Neural cell (in vitro differentiated cells): ENCODE data around the gene UMODL1. TPM values are rescaled to one million over a fixed set of nuclear protein-coding genes. Genes with fewer than 3 reads are reported as not detected.

Experiments used
- H2AFZ ChIP-seq: fragments of 200-600, 300-800 bp; sonication (generic), shearing (Covaris generic); 2 replicates; pipeline ENCODE4 v1.6.0; 2014; ENCODE audit warnings: low read depth, mild to moderate bottlenecking, antibody characterized with exemption, low read length, moderate library complexity
- H3F3A ChIP-seq: fragments of 200-600 bp; shearing (Covaris generic); 2 replicates; pipeline ENCODE4 v1.6.1; 2016; ENCODE audit warnings: mild to moderate bottlenecking, moderate library complexity, mixed read lengths, antibody characterized with exemption, low read length; ENCODE audit not compliant: insufficient read depth, poor library complexity, severe bottlenecking
- H3K27ac ChIP-seq: fragments of 200-600, 300-800 bp; sonication (generic), shearing (Covaris generic); 2 replicates; pipeline ENCODE4 v1.5.1; 2014; ENCODE audit warnings: mild to moderate bottlenecking, low read length, moderate library complexity
- H3K27me3 ChIP-seq: fragments of 300-800, 200-600 bp; sonication (generic), shearing (Covaris generic); 2 replicates; pipeline ENCODE4 v1.6.0; 2014; ENCODE audit warnings: mild to moderate bottlenecking, low read depth, low read length, moderate library complexity; ENCODE audit not compliant: insufficient read depth
- H3K36me3 ChIP-seq: fragments of 300-800, 200-600 bp; sonication (generic), shearing (Covaris generic); 2 replicates; pipeline ENCODE4 v1.5.1; 2014; ENCODE audit warnings: mild to moderate bottlenecking, antibody characterized with exemption, low read length, moderate library complexity; ENCODE audit not compliant: insufficient read depth
- H3K4me2 ChIP-seq: fragments of 300-800, 200-600 bp; sonication (generic), shearing (Covaris generic); 2 replicates; pipeline ENCODE4 v1.6.0; 2014; ENCODE audit warnings: mild to moderate bottlenecking, low read length
- H3K4me3 ChIP-seq: fragments of 300-800, 200-600 bp; sonication (generic), shearing (Covaris generic); 2 replicates; pipeline ENCODE4 v1.5.1; 2014; ENCODE audit warnings: mild to moderate bottlenecking, low read length, moderate library complexity
- H3K79me2 ChIP-seq: fragments of 200-600 bp; shearing (Covaris generic); replicated peaks from 2 replicates; pipeline ENCODE4 v1.6.0; 2014; ENCODE audit warnings: mild to moderate bottlenecking, low read length, moderate library complexity; ENCODE audit not compliant: insufficient read depth
- H3K9ac ChIP-seq: fragments of 300-800, 200-600 bp; sonication (generic), shearing (Covaris generic); 2 replicates; pipeline ENCODE4 v1.6.1; 2016; ENCODE audit warnings: mild to moderate bottlenecking, low read length, mixed read lengths
- H3K9me2 ChIP-seq: fragments of 200-600 bp; shearing (Covaris generic); 2 replicates; pipeline ENCODE4 v1.6.1; 2016; ENCODE audit warnings: mild to moderate bottlenecking, low read length, mixed read lengths; ENCODE audit not compliant: insufficient read depth
- H3K9me3 ChIP-seq: fragments of 200-600, 300-800 bp; sonication (generic), shearing (Covaris generic); 2 replicates; pipeline ENCODE4 v1.6.1; 2016; ENCODE audit warnings: mild to moderate bottlenecking, mixed run types, low read length, moderate library complexity, mixed read lengths
- H4K20me1 ChIP-seq: fragments of 200-600 bp; shearing (Covaris generic); 2 replicates; pipeline ENCODE4 v1.6.1; 2016; ENCODE audit warnings: mild to moderate bottlenecking, mixed run types; ENCODE audit not compliant: insufficient read depth
- EP300 ChIP-seq: fragments of 450-650 bp; conservative IDR thresholded peaks from 2 replicates; pipeline ENCODE4 v1.6.1; 2014; ENCODE audit warnings: antibody characterized with exemption, mild to moderate bottlenecking, moderate library complexity; ENCODE audit not compliant: poor library complexity, severe bottlenecking
- EZH2 ChIP-seq: fragments of 200-600, 300-800 bp; shearing (Covaris generic), sonication (generic); IDR thresholded peaks from 2 replicates; pipeline ENCODE4 v1.6.1; 2014; ENCODE audit warnings: antibody characterized with exemption, low read length, borderline replicate concordance, mild to moderate bottlenecking; ENCODE audit not compliant: insufficient read depth, poor library complexity, severe bottlenecking
- MXI1 ChIP-seq: fragments of 450-650 bp; conservative IDR thresholded peaks from 2 replicates; pipeline ENCODE4 v1.6.1; 2014; ENCODE audit warnings: antibody characterized with exemption, mild to moderate bottlenecking; ENCODE audit not compliant: poor library complexity, severe bottlenecking
- POLR2AphosphoS5 ChIP-seq: IDR thresholded peaks from 2 replicates; pipeline ENCODE4 v1.6.1; 2012
- RAD21 ChIP-seq: fragments of 450-650 bp; conservative IDR thresholded peaks from 2 replicates; pipeline ENCODE4 v1.6.1; 2014; ENCODE audit warnings: antibody characterized with exemption, mild to moderate bottlenecking, moderate library complexity
- REST ChIP-seq: IDR thresholded peaks from 2 replicates; pipeline ENCODE4 v1.6.1; 2012; ENCODE audit warnings: borderline replicate concordance
- SMC3 ChIP-seq: fragments of 450-650 bp; conservative IDR thresholded peaks from 2 replicates; pipeline ENCODE4 v1.6.1; 2014; ENCODE audit warnings: antibody characterized with exemption, mild to moderate bottlenecking, moderate library complexity; ENCODE audit not compliant: poor library complexity
- TAF1 ChIP-seq: IDR thresholded peaks from 2 replicates; pipeline ENCODE4 v1.6.1; 2012; ENCODE audit warnings: low read depth
- polyA plus RNA-seq: library from polyadenylated mRNA; depleted of rRNA; stranded (reverse); fragments of >200 nt; gene quantifications from 2 replicates; pipeline ENCODE4 v1.2.3, GENCODE V29; 2014
- TF ChIP-seq, protein P1 (sequence below): fragments of 450-650 bp; IDR thresholded peaks from 2 replicates; pipeline ENCODE4 v1.5.1; 2014; ENCODE audit warnings: antibody characterized with exemption, mild to moderate bottlenecking, moderate library complexity; ENCODE audit not compliant: poor library complexity, severe bottlenecking

The UMODL1 gene
- polyA plus RNA-seq, 1 donor from 2014 or later = 0.11 TPM

- Histone ChIP-seq H3K4me2 (no peak overlapping the region), H3K27me3 (no peaks in the 10 kb centered on the region), H3K27ac (no peak overlapping the region)
These were observed 31.2 kb upstream of the UMODL1 start for GRCh38 chr21:42039911-42040351.

GRCh38 chr21:42040411-42041180 lies 30.5 kb upstream of the UMODL1 start:
- H3K79me2 ChIP-seq = no peaks in the 10 kb centered on the region
- TF ChIP-seq RAD21 = no peak
- no peak for TF ChIP-seq TAF1
- TF ChIP-seq EZH2 = no peak
- no peak for TF ChIP-seq EP300
- TF ChIP-seq, protein P1, sequence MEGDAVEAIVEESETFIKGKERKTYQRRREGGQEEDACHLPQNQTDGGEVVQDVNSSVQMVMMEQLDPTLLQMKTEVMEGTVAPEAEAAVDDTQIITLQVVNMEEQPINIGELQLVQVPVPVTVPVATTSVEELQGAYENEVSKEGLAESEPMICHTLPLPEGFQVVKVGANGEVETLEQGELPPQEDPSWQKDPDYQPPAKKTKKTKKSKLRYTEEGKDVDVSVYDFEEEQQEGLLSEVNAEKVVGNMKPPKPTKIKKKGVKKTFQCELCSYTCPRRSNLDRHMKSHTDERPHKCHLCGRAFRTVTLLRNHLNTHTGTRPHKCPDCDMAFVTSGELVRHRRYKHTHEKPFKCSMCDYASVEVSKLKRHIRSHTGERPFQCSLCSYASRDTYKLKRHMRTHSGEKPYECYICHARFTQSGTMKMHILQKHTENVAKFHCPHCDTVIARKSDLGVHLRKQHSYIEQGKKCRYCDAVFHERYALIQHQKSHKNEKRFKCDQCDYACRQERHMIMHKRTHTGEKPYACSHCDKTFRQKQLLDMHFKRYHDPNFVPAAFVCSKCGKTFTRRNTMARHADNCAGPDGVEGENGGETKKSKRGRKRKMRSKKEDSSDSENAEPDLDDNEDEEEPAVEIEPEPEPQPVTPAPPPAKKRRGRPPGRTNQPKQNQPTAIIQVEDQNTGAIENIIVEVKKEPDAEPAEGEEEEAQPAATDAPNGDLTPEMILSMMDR = no peak
- no peak for TF ChIP-seq MXI1
- H3K27me3 ChIP-seq = no peaks in the 10 kb centered on the region
- H3K9ac ChIP-seq = no peak overlapping the region
- no peaks in the 10 kb centered on the region for H3K36me3 ChIP-seq
- H3K27ac ChIP-seq = no peak overlapping the region
- no peak overlapping the region for H3K4me3 ChIP-seq
- no peak overlapping the region for H2AFZ ChIP-seq
- H3K9me3 ChIP-seq = no peaks in the 10 kb centered on the region
- no peaks in the 10 kb centered on the region for H3F3A ChIP-seq
- no peak overlapping the region for H3K4me2 ChIP-seq
- no peaks in the 10 kb centered on the region for H4K20me1 ChIP-seq
- H3K9me2 ChIP-seq = no peaks in the 10 kb centered on the region

More at GRCh38 chr21:42039911-42040351, 31.2 kb upstream of the UMODL1 start:
- H3K79me2 ChIP-seq = no peaks in the 10 kb centered on the region
- H2AFZ ChIP-seq = no peak overlapping the region
- H4K20me1 ChIP-seq = no peaks in the 10 kb centered on the region
- TF ChIP-seq POLR2AphosphoS5 = no peak
- TF ChIP-seq TAF1 = no peak
- no peak for TF ChIP-seq EP300
- no peak for TF ChIP-seq SMC3
- TF ChIP-seq, protein P1 = no peak
- TF ChIP-seq MXI1 = no peak
- no peak for TF ChIP-seq EZH2
- TF ChIP-seq REST = no peak
- TF ChIP-seq RAD21 = no peak
- H3K9ac ChIP-seq = no peak overlapping the region
- H3K36me3 ChIP-seq = no peaks in the 10 kb centered on the region
- no peaks in the 10 kb centered on the region for H3K9me2 ChIP-seq
- H3F3A ChIP-seq = no peaks in the 10 kb centered on the region
- no peak overlapping the region for H3K4me3 ChIP-seq
- H3K9me3 ChIP-seq = no peaks in the 10 kb centered on the region
